OCI-LY7 (cell line): ENCODE measurements around the gene FGGY. TPM values are rescaled to one million over a fixed set of nuclear protein-coding genes. Genes with fewer than 3 reads are reported as not detected.

Experiments
- BruUV-seq: library from RNA; stranded (reverse); fragments of 400-500 nt; replicated peaks from 2 replicates; lab custom pipeline; 2021; lab: Mats Ljungman, UMichigan
- CTCF ChIA-PET: fragments of 300-600 bp; sonication (Branson Sonifier 250); formaldehyde crosslinking; loops from one replicate; lab custom pipeline; 2022; ENCODE audit warnings: antibody characterized with exemption; ENCODE audit not compliant: unreplicated experiment; lab: Charles Lee
- POLR2A ChIA-PET: fragments of 300-600 bp; sonication (Branson Sonifier 250); formaldehyde crosslinking; loops from one replicate; lab custom pipeline; 2022; ENCODE audit warnings: antibody characterized with exemption; lab: Charles Lee
- DNase-seq: peaks from one replicate; pipeline ENCODE4 v3.0.0-alpha.2; 2015; ENCODE audit warnings: low spot score
- H2AFZ ChIP-seq: fragments of 200-600 bp; sonication (generic), shearing (Covaris generic); 2 replicates; pipeline ENCODE4 v1.6.1; 2014; ENCODE audit warnings: mild to moderate bottlenecking, antibody characterized with exemption, low read length, moderate library complexity
- H3K27ac ChIP-seq: fragments of 200-600 bp; sonication (generic); 2 replicates; pipeline ENCODE4 v1.5.1; 2014; ENCODE audit warnings: mixed run types, low read depth, mild to moderate bottlenecking, moderate library complexity, low read length, inconsistent platforms; ENCODE audit not compliant: poor library complexity, severe bottlenecking
- H3K36me3 ChIP-seq: fragments of 200-600 bp; sonication (generic); 2 replicates; pipeline ENCODE4 v1.6.1; 2014; ENCODE audit warnings: mild to moderate bottlenecking, antibody characterized with exemption, low read length, moderate library complexity, mixed read lengths; ENCODE audit not compliant: insufficient read depth
- H3K4me1 ChIP-seq: fragments of 200-600 bp; sonication (generic); 2 replicates; pipeline ENCODE4 v1.5.1; 2014; ENCODE audit warnings: mild to moderate bottlenecking, low read length; ENCODE audit not compliant: insufficient read depth, poor library complexity, severe bottlenecking
- H3K4me2 ChIP-seq: fragments of 200-600 bp; sonication (generic); 2 replicates; pipeline ENCODE4 v1.6.1; 2014; ENCODE audit warnings: mild to moderate bottlenecking, low read length
- H3K4me3 ChIP-seq: fragments of 200-600 bp; sonication (generic); 2 replicates; pipeline ENCODE4 v1.5.1; 2014; ENCODE audit warnings: mild to moderate bottlenecking, low read depth, low read length; ENCODE audit not compliant: poor library complexity, severe bottlenecking
- H3K79me2 ChIP-seq: fragments of 200-600 bp; sonication (generic); 2 replicates; pipeline ENCODE4 v1.6.1; 2016; ENCODE audit warnings: low read depth, mild to moderate bottlenecking, low read length, moderate library complexity, mixed read lengths; ENCODE audit not compliant: insufficient read depth
- H3K9me2 ChIP-seq: fragments of 200-600 bp; sonication (generic); 2 replicates; pipeline ENCODE4 v1.6.1; 2016; ENCODE audit warnings: mild to moderate bottlenecking, low read length, mixed read lengths; ENCODE audit not compliant: insufficient read depth
- H3K9me3 ChIP-seq: fragments of 200-600 bp; sonication (generic); 2 replicates; pipeline ENCODE4 v1.6.1; 2014; ENCODE audit warnings: mild to moderate bottlenecking, mixed run types, low read length, mixed read lengths
- H4K20me1 ChIP-seq: fragments of 200-600 bp; sonication (generic); 2 replicates; pipeline ENCODE4 v1.6.1; 2014; ENCODE audit warnings: mild to moderate bottlenecking, antibody characterized with exemption, low read length, moderate library complexity, mixed read lengths; ENCODE audit not compliant: insufficient read depth
- CTCF ChIP-seq: fragments of 200-600 bp; sonication (generic); conservative IDR thresholded peaks from 2 replicates; pipeline ENCODE4 v1.5.1; 2014; ENCODE audit warnings: mild to moderate bottlenecking, antibody characterized with exemption, low read length, moderate library complexity, mixed read lengths
- EZH2phosphoT487 ChIP-seq: fragments of 200-600 bp; sonication (generic); IDR thresholded peaks from 2 replicates; pipeline ENCODE4 v1.6.1; 2018; ENCODE audit warnings: low read depth, borderline replicate concordance, mild to moderate bottlenecking, mixed run types, antibody characterized with exemption, low read length, moderate library complexity, mixed read lengths
- intact Hi-C: fragments of 100-400 bp; cut with micrococcal nuclease; formaldehyde crosslinking; loops from one replicate; pipeline ENCODE4 v1.10.0; 2022; ENCODE audit not compliant: unreplicated experiment
- total RNA-seq, 2 experiments: library from RNA; depleted of rRNA in 1 of 2; stranded (reverse); fragments of >200 nt in 1 of 2; shearing (Covaris generic) in 1 of 2; gene quantifications; 2 replicates each; pipeline ENCODE4 v1.2.3, GENCODE V29; 2014 to 2022

The FGGY gene
- total RNA-seq, 2 experiments from 2014 or later, result 0.63 to 4.5 TPM

- Histone ChIP-seq H3K36me3 (no peaks in the 10 kb centered on the region), H2AFZ (no peak overlapping the region), H4K20me1 (no peaks in the 10 kb centered on the region), H3K9me3 (no peaks in the 10 kb centered on the region), H3K4me1 (no peaks in the 10 kb centered on the region), H3K9me2 (no peaks in the 10 kb centered on the region), H3K4me3 (no peak overlapping the region), H3K4me2 (no peak overlapping the region), H3K27ac (no peak overlapping the region), H3K79me2 (no peaks in the 10 kb centered on the region)
- intact Hi-C loops, result no loop called here
- ChIA-PET CTCF (no interaction called here), POLR2A (interaction anchor here (0.5 to 0.7 kb wide), 3 partner anchors 865 to 1033 kb away, joined by 3 to 4 read pairs (median 4); no protein-coding TSS in a partner anchor)
- DNase-seq, result no peak
- TF ChIP-seq CTCF, result no peak
- no peak for TF ChIP-seq EZH2phosphoT487
- no TSS peak for BruUV-seq
Observed at GRCh38 chr1:59692591-59692990, 395.7 kb downstream of the FGGY start.

DNA sequence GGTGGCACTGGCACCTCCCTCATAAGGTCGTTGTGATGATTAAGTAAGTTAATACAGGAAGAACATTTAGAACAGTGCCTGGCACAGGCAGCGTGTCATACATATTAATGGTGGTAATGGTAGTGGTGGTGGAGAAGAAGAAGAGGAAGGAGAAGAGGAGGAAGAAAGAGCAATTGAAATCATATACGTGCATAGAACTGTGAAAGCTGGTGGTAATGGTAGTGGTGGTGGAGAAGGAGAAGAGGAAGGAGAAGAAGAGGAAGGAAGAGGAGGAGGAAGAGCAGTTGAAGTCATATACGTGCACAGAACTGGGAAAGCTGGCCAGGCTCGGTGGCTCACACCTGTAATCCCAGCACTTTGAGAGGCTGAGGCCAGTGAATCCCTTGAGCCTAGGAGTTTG, 396.5 kb downstream of the FGGY start:
- intact Hi-C loops, result no loop called here
- BruUV-seq, result no TSS peak
- CTCF ChIA-PET, result no interaction called here

More for the DNA sequence above, 396.5 kb downstream of the FGGY start:
- no peaks in the 10 kb centered on the region for H3K36me3 ChIP-seq
- no peaks in the 10 kb centered on the region for H3K79me2 ChIP-seq
- H3K9me3 ChIP-seq, result no peaks in the 10 kb centered on the region
- POLR2A ChIA-PET, result no interaction called here
- no peaks in the 10 kb centered on the region for H4K20me1 ChIP-seq
- H3K4me3 ChIP-seq, result no peak overlapping the region
- H3K27ac ChIP-seq, result no peak overlapping the region
- H3K4me1 ChIP-seq, result no peaks in the 10 kb centered on the region
- no peak overlapping the region for H2AFZ ChIP-seq
- no peak for DNase-seq
- no peaks in the 10 kb centered on the region for H3K9me2 ChIP-seq
- no peak overlapping the region for H3K4me2 ChIP-seq
- TF ChIP-seq EZH2phosphoT487, result no peak
- no peak for TF ChIP-seq CTCF
